Mucosa of descending colon (tissue), 3 donors: ENCODE results near the gene RAD51B. TPM values are rescaled to one million over a fixed set of nuclear protein-coding genes. Genes with fewer than 3 reads are reported as not detected.

Source experiments
- ATAC-seq: fragments of 200-7000 bp; cut with Tn5 transposase; one replicate; pipeline ENCODE4 v1.9.1; 2020; ENCODE audit warnings: mild to moderate bottlenecking, moderate library complexity
- DNase-seq, 3 donors: peaks; one replicate each; pipeline ENCODE4 v3.0.0-alpha.2; 2020
- H3K36me3 ChIP-seq: fragments of 200-600 bp; one replicate; pipeline ENCODE4 v1.8.0; 2021; ENCODE audit warnings: low read depth, mild to moderate bottlenecking
- H3K4me1 ChIP-seq: fragments of 200-600 bp; one replicate; pipeline ENCODE4 v1.8.0; 2021; ENCODE audit warnings: low read depth, mild to moderate bottlenecking
- H3K4me3 ChIP-seq: fragments of 200-600 bp; one replicate; pipeline ENCODE4 v1.8.0; 2021; ENCODE audit warnings: mild to moderate bottlenecking
- H3K9me3 ChIP-seq: fragments of 200-600 bp; one replicate; pipeline ENCODE4 v1.8.0; 2021; ENCODE audit warnings: mild to moderate bottlenecking
- CTCF ChIP-seq: fragments of 200-600 bp; IDR thresholded peaks from one replicate; pipeline ENCODE4 v1.8.0; 2022; ENCODE audit warnings: antibody characterized with exemption, mild to moderate bottlenecking
- intact Hi-C, 2 donors: fragments of 100-400 bp; cut with DNase I in 1 of 2; cut with micrococcal nuclease in 1 of 2; formaldehyde crosslinking; loops; one replicate each; pipeline versions ENCODE4 v1.11.0 to v1.11.1; 2022; cut with DNase I, micrococcal nuclease
- total RNA-seq, 3 donors: library from RNA; stranded (reverse); fragmentation: NEBNext Ultra II Directional in 2 of 3; extraction: Animal tissue kit (Norgen Biotek cat#: 25700) in 2 of 3; gene quantifications; one replicate each; pipeline versions ENCODE4 v1.2.1 to v1.2.4, GENCODE V29; 2021 to 2023
- donor health status: DM: no; HTN: no; CAD: no; lungs with moderate emphysema.
- donor health status: DM: no; HTN: no; CAD: no.
- donor health status: DM: no; HTN: yes; CAD: no.

The RAD51B gene
- total RNA-seq, 3 donors from 2014 or later = 15.8 to 23.3 (median 20.9) TPM

DNA sequence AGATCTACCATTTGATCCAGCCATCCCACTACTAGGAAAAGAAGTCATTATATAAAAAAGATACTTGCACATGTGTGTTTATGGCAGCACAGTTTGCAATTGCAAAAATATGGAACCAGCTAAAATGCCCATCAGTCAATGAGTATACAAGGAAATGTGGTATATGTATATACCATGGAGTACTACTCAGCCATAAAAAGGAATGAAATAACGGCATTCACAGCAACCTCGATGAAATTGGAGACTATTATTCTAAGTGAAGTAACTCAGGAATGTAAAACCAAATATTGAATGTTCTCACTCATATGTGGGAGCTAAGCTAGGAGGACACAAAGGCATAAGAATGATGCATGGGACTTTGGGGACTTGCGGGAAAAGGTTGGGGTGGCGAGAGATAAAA is 402.6 kb downstream of the RAD51B start:
- no peak for ATAC-seq
- no peak for DNase-seq
- no peak for TF ChIP-seq CTCF
- no peaks in the 10 kb centered on the region for H3K36me3 ChIP-seq
- H3K4me1 ChIP-seq = no peaks in the 10 kb centered on the region
- intact Hi-C loops = no loop called here
- H3K4me3 ChIP-seq = no peak overlapping the region
- no peaks in the 10 kb centered on the region for H3K9me3 ChIP-seq

DNA sequence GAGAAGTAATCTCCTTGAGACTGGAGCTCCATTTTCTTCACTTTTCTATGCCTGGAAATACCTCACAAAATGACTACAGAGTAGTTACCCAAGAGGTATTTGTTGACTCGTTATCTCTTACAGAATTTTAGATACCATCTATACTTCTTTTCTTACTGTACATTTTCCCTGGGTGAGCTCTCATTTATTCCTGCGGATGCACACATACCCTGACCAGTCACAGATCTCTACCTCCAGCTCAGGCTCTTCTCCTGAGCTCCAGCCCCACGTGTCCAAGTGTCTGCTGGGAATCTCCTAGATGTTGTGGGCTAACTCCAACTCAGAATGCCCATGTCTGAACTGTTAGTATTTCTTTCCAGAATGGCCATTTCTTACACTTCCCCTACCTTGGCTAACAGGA is 403.1 kb downstream of the RAD51B start:
- Histone ChIP-seq H3K4me1 (no peaks in the 10 kb centered on the region), H3K36me3 (no peaks in the 10 kb centered on the region), H3K4me3 (no peak overlapping the region), H3K9me3 (no peaks in the 10 kb centered on the region)
- no peak for DNase-seq
- no peak for TF ChIP-seq CTCF
- intact Hi-C loops = no loop called here
- ATAC-seq = no peak

GRCh38 chr14:68223631-68224030 is 404.1 kb downstream of the RAD51B start:
- H3K4me3 ChIP-seq = no peak overlapping the region
- DNase-seq (no peak), ATAC-seq (no peak)
- intact Hi-C loops = no loop called here
- no peaks in the 10 kb centered on the region for H3K9me3 ChIP-seq
- H3K36me3 ChIP-seq = no peaks in the 10 kb centered on the region
- TF ChIP-seq CTCF = no peak
- H3K4me1 ChIP-seq = no peaks in the 10 kb centered on the region

DNA sequence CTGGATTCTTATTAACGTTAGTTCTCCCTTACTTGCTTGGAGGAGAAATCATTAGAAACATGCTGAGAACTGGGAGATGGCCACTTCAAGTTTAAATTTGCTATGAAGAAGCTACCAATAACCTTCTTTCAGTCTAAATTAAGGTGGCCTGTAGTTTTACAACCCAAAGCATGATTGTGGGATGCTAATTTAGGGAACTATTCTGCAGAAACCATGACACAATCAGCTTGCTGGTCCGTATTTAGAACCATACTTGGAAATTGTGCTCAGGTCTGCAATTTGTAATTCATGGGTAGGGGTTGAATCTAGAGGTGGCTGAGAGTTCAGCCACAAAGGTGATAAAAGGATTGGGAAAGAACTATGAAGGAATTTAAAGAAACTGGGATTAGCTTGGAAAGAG is 405.7 kb downstream of the RAD51B start:
- H3K9me3 ChIP-seq = no peaks in the 10 kb centered on the region
- intact Hi-C loops = no loop called here
- no peak for TF ChIP-seq CTCF
- H3K4me3 ChIP-seq = no peak overlapping the region
- H3K36me3 ChIP-seq = no peaks in the 10 kb centered on the region
- DNase-seq (no peak), ATAC-seq (no peak)
- no peaks in the 10 kb centered on the region for H3K4me1 ChIP-seq

DNA sequence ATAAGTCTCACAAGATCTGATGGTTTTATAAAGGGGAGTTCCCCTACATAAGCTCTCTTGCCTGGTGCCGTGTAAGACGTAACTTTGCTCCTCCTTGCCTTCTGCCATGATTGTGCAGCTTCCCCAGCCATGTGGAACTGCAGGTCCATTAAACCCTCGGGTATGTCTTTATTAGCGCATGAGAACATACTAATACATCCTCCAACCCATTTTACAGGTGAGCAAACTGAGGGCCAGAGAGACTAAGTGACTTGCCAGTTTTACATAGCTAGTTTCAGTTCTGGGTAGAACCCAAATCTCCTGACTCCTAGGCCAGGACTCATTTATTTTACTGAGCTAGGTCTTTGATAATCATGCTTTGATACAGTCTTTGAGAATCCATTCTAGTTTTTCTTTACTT is 406.9 kb downstream of the RAD51B start:
- no peaks in the 10 kb centered on the region for H3K4me1 ChIP-seq
- H3K4me3 ChIP-seq = no peak overlapping the region
- no peak for ATAC-seq
- no peaks in the 10 kb centered on the region for H3K36me3 ChIP-seq
- intact Hi-C loops = no loop called here
- no peaks in the 10 kb centered on the region for H3K9me3 ChIP-seq
- no peak for DNase-seq
- no peak for TF ChIP-seq CTCF

GRCh38 chr14:68228656-68229055 is 409.1 kb downstream of the RAD51B start:
- intact Hi-C loops = no loop called here
- no peaks in the 10 kb centered on the region for H3K36me3 ChIP-seq
- H3K9me3 ChIP-seq = no peaks in the 10 kb centered on the region
- no peak for TF ChIP-seq CTCF
- no peak overlapping the region for H3K4me3 ChIP-seq
- DNase-seq (no peak), ATAC-seq (no peak)
- peaks cover 13% of the 10 kb centered on the region for H3K4me1 ChIP-seq
